Neutrophil (primary cell): ENCODE data around the gene FGD4.
A peak's percentile ranks its signal among the peaks of the same experiment; 100 is the strongest.
"Not testable (repeated sequence)": the region's sequence is repeated elsewhere in the genome, so short reads cannot be mapped to it uniquely, and the experiment has no call there.

Experiments used
- H3K27ac ChIP-seq: fragments of 200-600 bp; sonication (generic); 2 replicates; pipeline ENCODE4 v1.5.1; 2016; ENCODE audit warnings: mild to moderate bottlenecking, moderate library complexity
- H3K27me3 ChIP-seq: fragments of 200-600 bp; sonication (generic); 2 replicates; pipeline ENCODE4 v1.6.0; 2016; ENCODE audit warnings: mild to moderate bottlenecking
- H3K36me3 ChIP-seq: fragments of 200-600 bp; sonication (generic); 2 replicates; pipeline ENCODE4 v1.5.1; 2017
- H3K4me1 ChIP-seq, 2 experiments: fragments of 200-600 bp in 1 of 2; sonication (generic) in 1 of 2; 1 replicate in 1 of 2; 2 replicates in 1 of 2; pipeline versions ENCODE4 v1.5.1 to v1.6.1; 2013 to 2016; ENCODE audit warnings: low read depth in 1 of 2, low read length in 1 of 2, mild to moderate bottlenecking in 1 of 2, moderate library complexity in 1 of 2; ENCODE audit not compliant: control insufficient read depth in 1 of 2, insufficient read depth in 1 of 2
- H3K4me3 ChIP-seq, 2 experiments: fragments of 200-600 bp in 1 of 2; sonication (generic) in 1 of 2; 1 replicate in 1 of 2; 2 replicates in 1 of 2; pipeline ENCODE4 v1.5.1; 2013 to 2016; ENCODE audit warnings: low read depth in 1 of 2, low read length in 1 of 2, mild to moderate bottlenecking in 1 of 2, moderate library complexity in 1 of 2
- H3K9me3 ChIP-seq: fragments of 200-600 bp; sonication (generic); 2 replicates; pipeline ENCODE4 v1.5.1; 2016
- TF ChIP-seq, protein P1 (sequence below): fragments of 200-600 bp; sonication (generic); IDR thresholded peaks from 2 replicates; pipeline ENCODE4 v1.5.1; 2016; ENCODE audit warnings: antibody characterized with exemption

The FGD4 gene

DNA sequence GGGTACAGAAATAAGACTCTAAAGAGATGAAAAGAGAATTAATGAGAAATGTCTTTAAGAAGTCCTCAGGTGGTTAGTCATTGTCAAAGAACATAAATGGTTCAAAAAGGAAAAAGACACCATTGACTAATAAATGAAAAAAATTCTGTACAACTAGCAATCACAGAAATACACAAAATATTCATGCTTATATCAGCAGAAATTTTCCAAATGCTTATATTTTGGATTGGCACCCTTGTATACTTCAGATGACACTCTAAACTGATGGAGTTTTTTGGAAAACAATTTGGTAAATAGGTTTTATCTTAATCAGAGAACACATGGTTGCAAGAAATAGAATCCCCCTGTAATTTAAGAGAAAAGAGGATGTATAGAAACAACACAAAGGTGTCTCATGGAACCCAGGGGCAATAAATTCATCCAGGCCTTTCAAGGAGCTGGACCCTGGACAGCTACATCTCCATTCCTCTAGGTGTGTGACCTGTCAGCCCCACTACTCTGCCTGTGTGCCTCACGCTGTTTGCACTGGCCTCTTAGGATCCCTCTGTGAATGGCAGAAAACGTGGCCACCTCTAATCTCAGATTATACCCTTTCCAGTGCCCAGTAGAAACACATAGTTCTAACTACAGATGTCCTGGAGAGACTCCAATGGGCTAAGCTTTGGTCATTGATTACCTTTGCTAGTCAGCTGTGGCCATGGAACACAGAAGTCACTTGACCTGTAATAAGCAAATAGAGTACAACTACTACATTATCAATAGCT, 110.2 kb downstream of the FGD4 start:
- TF ChIP-seq, protein P1, sequence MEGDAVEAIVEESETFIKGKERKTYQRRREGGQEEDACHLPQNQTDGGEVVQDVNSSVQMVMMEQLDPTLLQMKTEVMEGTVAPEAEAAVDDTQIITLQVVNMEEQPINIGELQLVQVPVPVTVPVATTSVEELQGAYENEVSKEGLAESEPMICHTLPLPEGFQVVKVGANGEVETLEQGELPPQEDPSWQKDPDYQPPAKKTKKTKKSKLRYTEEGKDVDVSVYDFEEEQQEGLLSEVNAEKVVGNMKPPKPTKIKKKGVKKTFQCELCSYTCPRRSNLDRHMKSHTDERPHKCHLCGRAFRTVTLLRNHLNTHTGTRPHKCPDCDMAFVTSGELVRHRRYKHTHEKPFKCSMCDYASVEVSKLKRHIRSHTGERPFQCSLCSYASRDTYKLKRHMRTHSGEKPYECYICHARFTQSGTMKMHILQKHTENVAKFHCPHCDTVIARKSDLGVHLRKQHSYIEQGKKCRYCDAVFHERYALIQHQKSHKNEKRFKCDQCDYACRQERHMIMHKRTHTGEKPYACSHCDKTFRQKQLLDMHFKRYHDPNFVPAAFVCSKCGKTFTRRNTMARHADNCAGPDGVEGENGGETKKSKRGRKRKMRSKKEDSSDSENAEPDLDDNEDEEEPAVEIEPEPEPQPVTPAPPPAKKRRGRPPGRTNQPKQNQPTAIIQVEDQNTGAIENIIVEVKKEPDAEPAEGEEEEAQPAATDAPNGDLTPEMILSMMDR = no peak
- no peaks in the 10 kb centered on the region for H3K27me3 ChIP-seq
- no peak overlapping the region for H3K4me3 ChIP-seq
- H3K9me3 ChIP-seq = no peaks in the 10 kb centered on the region
- peak overlapping the region; percentile 83 for H3K27ac ChIP-seq
- no peaks in the 10 kb centered on the region for H3K36me3 ChIP-seq
- peaks cover 60 to 77% of the 10 kb centered on the region in 2 experiments for H3K4me1 ChIP-seq

DNA sequence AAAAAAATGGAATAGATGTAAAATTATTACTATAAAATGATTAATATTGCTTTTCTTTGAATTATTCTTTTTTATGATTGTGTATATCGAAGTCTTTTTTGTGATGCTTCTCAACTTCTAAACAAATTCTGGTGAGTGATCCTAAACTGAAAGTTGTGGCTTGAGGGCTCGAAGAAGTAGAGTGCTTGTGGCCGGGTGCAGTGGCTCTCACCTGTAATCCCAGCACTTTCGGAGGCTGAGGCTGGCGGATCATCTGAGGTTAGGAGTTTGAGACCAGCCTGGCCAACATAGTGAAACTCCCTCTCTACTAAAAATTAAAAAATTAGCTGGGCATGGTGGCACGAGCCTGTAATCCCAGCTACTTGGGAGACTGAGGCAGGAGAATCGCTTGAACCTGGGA, 112.6 kb downstream of the FGD4 start:
- not testable (repeated sequence) for H3K36me3 ChIP-seq, H3K4me3 ChIP-seq, H3K27ac ChIP-seq, H3K27me3 ChIP-seq, H3K9me3 ChIP-seq
- H3K4me1 ChIP-seq = peaks cover 55 to 74% of the 10 kb centered on the region in 2 experiments

DNA sequence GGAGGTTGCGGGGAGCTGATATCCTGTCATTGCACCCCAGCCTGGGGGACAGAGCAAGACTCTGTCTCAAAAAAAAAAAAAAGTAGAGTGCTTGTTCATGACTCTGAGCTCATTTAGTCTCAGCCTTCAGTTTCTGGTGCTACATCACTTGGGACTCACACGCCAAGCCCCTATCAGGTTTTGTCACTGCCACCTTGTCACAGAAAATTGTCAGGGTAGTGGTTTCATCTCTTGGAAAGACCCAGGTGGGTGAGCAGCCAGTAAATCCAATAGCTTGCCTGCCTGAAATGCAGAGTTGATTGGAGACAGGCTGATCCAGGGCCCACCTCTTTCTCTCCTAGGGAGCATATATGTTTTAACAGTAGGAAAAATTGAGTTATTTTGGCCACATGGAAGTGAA, 113.0 kb downstream of the FGD4 start:
- Histone ChIP-seq H3K9me3 (no peaks in the 10 kb centered on the region), H3K27ac (peak overlapping the region; percentile 37), H3K36me3 (no peaks in the 10 kb centered on the region), H3K4me3 (no peak overlapping the region), H3K27me3 (no peaks in the 10 kb centered on the region), H3K4me1 (peaks cover 52 to 70% of the 10 kb centered on the region in 2 experiments)
- TF ChIP-seq, protein P1 = no peak

DNA sequence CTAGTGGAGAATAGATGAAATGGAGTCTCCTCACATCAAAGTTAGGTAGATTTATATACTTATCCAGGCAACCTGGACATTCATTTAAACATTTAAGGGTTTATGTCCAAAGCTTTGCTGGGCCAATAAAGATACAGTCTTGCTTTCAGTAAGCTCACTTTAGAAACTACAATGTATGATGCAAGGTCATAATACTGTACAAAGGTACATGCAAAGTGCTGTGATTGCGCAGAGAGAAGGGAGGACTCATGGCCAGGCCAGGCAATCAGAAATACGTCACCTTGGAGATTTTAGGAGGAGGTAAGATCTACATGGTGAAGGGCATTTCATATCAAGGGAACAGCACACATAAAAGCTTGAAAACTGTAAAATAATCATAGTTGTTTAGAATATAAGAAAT, 113.6 kb downstream of the FGD4 start:
- H3K4me1 ChIP-seq = peaks cover 46 to 64% of the 10 kb centered on the region in 2 experiments
- no peak overlapping the region for H3K4me3 ChIP-seq
- TF ChIP-seq, protein P1 = no peak
- no peaks in the 10 kb centered on the region for H3K36me3 ChIP-seq
- H3K27me3 ChIP-seq = no peaks in the 10 kb centered on the region
- H3K27ac ChIP-seq = peak overlapping the region; percentile 11
- no peaks in the 10 kb centered on the region for H3K9me3 ChIP-seq

DNA sequence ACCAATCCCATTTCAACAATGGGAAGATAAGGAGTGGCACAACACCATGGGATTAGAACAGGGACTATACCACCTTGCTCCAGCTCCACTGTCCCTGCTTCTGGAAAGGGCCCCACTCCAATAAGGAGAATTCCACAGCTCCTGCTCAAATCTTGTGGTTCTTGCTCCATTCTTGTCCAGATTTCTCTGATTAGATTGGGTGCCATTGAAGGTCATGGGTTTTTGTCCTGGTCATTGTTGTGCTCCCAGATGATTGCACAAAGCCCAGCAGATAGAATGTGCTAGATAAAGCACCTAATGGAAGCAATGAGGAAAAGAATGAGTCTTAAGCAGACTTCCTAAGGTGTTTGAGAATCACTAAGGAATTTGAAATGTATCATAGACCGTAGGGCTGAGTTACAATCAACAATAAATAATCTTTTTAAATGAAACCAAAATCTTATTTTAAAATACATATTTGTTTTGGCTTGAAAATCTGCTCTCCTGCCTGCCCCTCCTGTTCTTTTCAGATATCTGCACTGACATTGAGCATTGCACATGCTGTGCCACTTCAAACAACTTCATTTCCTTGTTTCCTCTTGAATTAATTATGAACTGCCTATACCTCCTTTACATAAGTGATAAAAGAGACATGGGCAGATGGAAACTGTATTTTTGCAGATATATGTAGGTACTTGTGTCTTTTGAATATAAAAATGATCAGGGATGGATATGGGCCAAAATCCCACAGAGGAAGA, 115.9 kb downstream of the FGD4 start:
- Histone ChIP-seq H3K4me1 (peaks cover 31 to 46% of the 10 kb centered on the region in 2 experiments), H3K4me3 (no peak overlapping the region), H3K27ac (peak overlapping the region; percentile 57), H3K27me3 (no peaks in the 10 kb centered on the region), H3K9me3 (no peaks in the 10 kb centered on the region), H3K36me3 (no peaks in the 10 kb centered on the region)
- TF ChIP-seq, protein P1 = no peak

DNA sequence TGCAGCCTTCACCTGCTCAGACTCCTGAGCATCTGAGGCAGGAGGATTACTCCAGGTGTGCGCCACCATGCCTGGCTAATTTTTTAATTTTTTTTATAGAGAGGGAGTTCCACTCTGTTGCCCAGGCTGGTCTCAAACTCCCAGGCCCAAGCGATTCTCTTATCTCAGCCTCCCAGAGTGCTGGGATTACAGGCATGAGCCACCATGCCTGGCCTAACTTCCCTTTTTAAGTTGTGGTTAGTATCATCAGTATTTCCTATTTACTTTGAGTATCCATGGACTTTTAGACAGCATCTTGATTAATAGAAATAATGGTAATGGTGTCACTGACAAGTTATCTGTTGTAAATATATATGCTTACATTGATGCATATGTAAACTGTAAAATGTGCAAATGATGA, 116.9 kb downstream of the FGD4 start:
- no peaks in the 10 kb centered on the region for H3K27me3 ChIP-seq
- TF ChIP-seq, protein P1 = no peak
- peak overlapping the region; percentile 57 for H3K27ac ChIP-seq
- no peaks in the 10 kb centered on the region for H3K36me3 ChIP-seq
- peaks cover 32 to 38% of the 10 kb centered on the region in 2 experiments for H3K4me1 ChIP-seq
- H3K9me3 ChIP-seq = no peaks in the 10 kb centered on the region
- H3K4me3 ChIP-seq = no peak overlapping the region
